22Rv1 (cell line): ENCODE measurements around the gene POPDC2.

Source experiments
- H3K27ac ChIP-seq: fragments of 450-650 bp; 2 replicates; pipeline ENCODE4 v1.5.1; 2017
- ZFX ChIP-seq: fragments of 450-650 bp; IDR thresholded peaks from 2 replicates; pipeline ENCODE4 v1.6.1; 2017; ENCODE audit warnings: antibody characterized with exemption, borderline replicate concordance
- TF ChIP-seq, protein P1 (sequence below): fragments of 450-650 bp; IDR thresholded peaks from 2 replicates; pipeline ENCODE4 v1.5.1; 2017; ENCODE audit warnings: mild to moderate bottlenecking

POPDC2 gene, protein sequence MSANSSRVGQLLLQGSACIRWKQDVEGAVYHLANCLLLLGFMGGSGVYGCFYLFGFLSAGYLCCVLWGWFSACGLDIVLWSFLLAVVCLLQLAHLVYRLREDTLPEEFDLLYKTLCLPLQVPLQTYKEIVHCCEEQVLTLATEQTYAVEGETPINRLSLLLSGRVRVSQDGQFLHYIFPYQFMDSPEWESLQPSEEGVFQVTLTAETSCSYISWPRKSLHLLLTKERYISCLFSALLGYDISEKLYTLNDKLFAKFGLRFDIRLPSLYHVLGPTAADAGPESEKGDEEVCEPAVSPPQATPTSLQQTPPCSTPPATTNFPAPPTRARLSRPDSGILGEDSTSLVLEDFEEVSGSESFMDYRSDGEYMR

GRCh38 chr3:119660474-119661440 is at the start of gene POPDC2:
POPDC2 (minus strand) TSS chr3:119660589; CDS start chr3:119660423, 166 bp downstream.
- H3K27ac ChIP-seq: no peak within 1 kb of the TSS
- no peak for TF ChIP-seq ZFX
- TF ChIP-seq, protein P1, sequence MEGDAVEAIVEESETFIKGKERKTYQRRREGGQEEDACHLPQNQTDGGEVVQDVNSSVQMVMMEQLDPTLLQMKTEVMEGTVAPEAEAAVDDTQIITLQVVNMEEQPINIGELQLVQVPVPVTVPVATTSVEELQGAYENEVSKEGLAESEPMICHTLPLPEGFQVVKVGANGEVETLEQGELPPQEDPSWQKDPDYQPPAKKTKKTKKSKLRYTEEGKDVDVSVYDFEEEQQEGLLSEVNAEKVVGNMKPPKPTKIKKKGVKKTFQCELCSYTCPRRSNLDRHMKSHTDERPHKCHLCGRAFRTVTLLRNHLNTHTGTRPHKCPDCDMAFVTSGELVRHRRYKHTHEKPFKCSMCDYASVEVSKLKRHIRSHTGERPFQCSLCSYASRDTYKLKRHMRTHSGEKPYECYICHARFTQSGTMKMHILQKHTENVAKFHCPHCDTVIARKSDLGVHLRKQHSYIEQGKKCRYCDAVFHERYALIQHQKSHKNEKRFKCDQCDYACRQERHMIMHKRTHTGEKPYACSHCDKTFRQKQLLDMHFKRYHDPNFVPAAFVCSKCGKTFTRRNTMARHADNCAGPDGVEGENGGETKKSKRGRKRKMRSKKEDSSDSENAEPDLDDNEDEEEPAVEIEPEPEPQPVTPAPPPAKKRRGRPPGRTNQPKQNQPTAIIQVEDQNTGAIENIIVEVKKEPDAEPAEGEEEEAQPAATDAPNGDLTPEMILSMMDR: no peak

GRCh38 chr3:119703820-119704531 is 43.6 kb upstream of the POPDC2 start:
- TF ChIP-seq, protein P1: no peak
- TF ChIP-seq ZFX: no peak

GRCh38 chr3:119702530-119703527 is 42.4 kb upstream of the POPDC2 start, which contains the start of gene CFAP91:
CFAP91 (plus strand) TSS chr3:119703022; CDS start chr3:119703099, 77 bp downstream.
- TF ChIP-seq ZFX: no peak
- TF ChIP-seq, protein P1: no peak
- H3K27ac ChIP-seq: no peak within 1 kb of the TSS

More at GRCh38 chr3:119703820-119704531, 43.6 kb upstream of the POPDC2 start:
- no peak overlapping the region for H3K27ac ChIP-seq

GRCh38 chr3:119700920-119701734 is 40.7 kb upstream of the POPDC2 start:
- no peak overlapping the region for H3K27ac ChIP-seq
- no peak for TF ChIP-seq ZFX
- TF ChIP-seq, protein P1: no peak

- TF ChIP-seq ZFX: no peak
- TF ChIP-seq, protein P1: no peak
- H3K27ac ChIP-seq: no peak overlapping the region
Measured at GRCh38 chr3:119700269-119700919, 40.0 kb upstream of the POPDC2 start.
